DND-41 (cell line): Measurements from ENCODE around the gene TSPAN14.

Experiments used
- ATAC-seq: fragments of 200-7000 bp; cut with Tn5 transposase; 3 replicates; pipeline ENCODE4 v1.9.1; 2021; ENCODE audit warnings: low read depth; ENCODE audit not compliant: insufficient read depth
- DNase-seq: peaks from one replicate; pipeline ENCODE4 v3.0.0-alpha.2; 2020
- H2AFZ ChIP-seq: 2 replicates; pipeline ENCODE4 v1.6.0; 2012; ENCODE audit warnings: low read depth, low read length
- H3K27ac ChIP-seq: 2 replicates; pipeline ENCODE4 v1.5.1; 2012; ENCODE audit warnings: low read length, inconsistent platforms
- H3K27me3 ChIP-seq: fragments of 200-600 bp; sonication (generic); 2 replicates; pipeline ENCODE4 v1.6.0; 2012; ENCODE audit warnings: low read length, mild to moderate bottlenecking, inconsistent platforms; ENCODE audit not compliant: insufficient read depth, poor library complexity
- H3K36me3 ChIP-seq: 2 replicates; pipeline ENCODE4 v1.5.1; 2012; ENCODE audit warnings: low read length, inconsistent platforms; ENCODE audit not compliant: insufficient read depth
- H3K4me1 ChIP-seq: 2 replicates; pipeline ENCODE4 v1.5.1; 2012; ENCODE audit warnings: mild to moderate bottlenecking, low read length; ENCODE audit not compliant: insufficient read depth
- H3K4me2 ChIP-seq: 2 replicates; pipeline ENCODE4 v1.6.0; 2012; ENCODE audit warnings: mild to moderate bottlenecking, moderate library complexity, low read length, inconsistent platforms; ENCODE audit not compliant: insufficient read depth
- H3K4me3 ChIP-seq, 2 experiments: fragments of 200-600 bp in 1 of 2; shearing (Covaris generic) in 1 of 2; 2 replicates each; pipeline ENCODE4 v1.5.1; 2012 to 2016; ENCODE audit warnings: inconsistent platforms in 2 of 2, low read length in 2 of 2, mild to moderate bottlenecking in 2 of 2, low read depth in 1 of 2, moderate library complexity in 1 of 2
- H3K79me2 ChIP-seq: 2 replicates; pipeline ENCODE4 v1.6.0; 2012; ENCODE audit warnings: low read length, inconsistent platforms; ENCODE audit not compliant: insufficient read depth
- H3K9ac ChIP-seq: 2 replicates; pipeline ENCODE4 v1.6.0; 2012; ENCODE audit warnings: low read depth, mild to moderate bottlenecking, inconsistent platforms, low read length, moderate library complexity
- H3K9me3 ChIP-seq: 2 replicates; pipeline ENCODE4 v1.5.1; 2012; ENCODE audit warnings: low read length, moderate library complexity, mild to moderate bottlenecking, inconsistent platforms; ENCODE audit not compliant: insufficient read depth, severe bottlenecking
- H4K20me1 ChIP-seq: 2 replicates; pipeline ENCODE4 v1.6.0; 2012; ENCODE audit warnings: low read length; ENCODE audit not compliant: insufficient read depth
- CTCF ChIP-seq: IDR thresholded peaks from 2 replicates; pipeline ENCODE4 v1.5.1; 2012; ENCODE audit warnings: borderline replicate concordance, low read length, moderate library complexity, mild to moderate bottlenecking; ENCODE audit not compliant: poor library complexity, severe bottlenecking; ENCODE audit errors: extremely low read depth
- EZH2 ChIP-seq: IDR thresholded peaks from 3 replicates; pipeline ENCODE4 v1.6.1; 2012; ENCODE audit warnings: borderline replicate concordance, low read depth, mild to moderate bottlenecking, moderate library complexity, low read length, inconsistent platforms; ENCODE audit not compliant: severe bottlenecking

TSPAN14 gene

GRCh38 chr10:80462299-80462980 lies 8.3 kb downstream of the TSPAN14 start:
- no peak for TF ChIP-seq CTCF
- TF ChIP-seq EZH2: no peak
- H3K4me2 ChIP-seq: no peak overlapping the region
- H2AFZ ChIP-seq: no peak overlapping the region
- H3K27ac ChIP-seq: no peak overlapping the region
- H3K79me2 ChIP-seq: peaks cover 84% of the 10 kb centered on the region
- no peaks in the 10 kb centered on the region for H3K36me3 ChIP-seq
- H3K27me3 ChIP-seq: no peaks in the 10 kb centered on the region
- H3K9ac ChIP-seq: no peak overlapping the region
- H3K9me3 ChIP-seq: no peaks in the 10 kb centered on the region
- H3K4me3 ChIP-seq: no peak overlapping the region
- peaks cover 69% of the 10 kb centered on the region for H4K20me1 ChIP-seq
- H3K4me1 ChIP-seq: peaks cover 39% of the 10 kb centered on the region
- ATAC-seq (no peak), DNase-seq (no peak)

- DNase-seq (no peak), ATAC-seq (no peak)
- Histone ChIP-seq H3K27me3 (no peaks in the 10 kb centered on the region), H3K9ac (no peak overlapping the region), H3K4me3 (no peak overlapping the region), H3K79me2 (peaks cover 84% of the 10 kb centered on the region), H3K4me2 (no peak overlapping the region), H2AFZ (no peak overlapping the region), H3K36me3 (no peaks in the 10 kb centered on the region), H3K27ac (no peak overlapping the region), H3K4me1 (peaks cover 36% of the 10 kb centered on the region), H4K20me1 (peaks cover 63% of the 10 kb centered on the region), H3K9me3 (no peaks in the 10 kb centered on the region)
- TF ChIP-seq EZH2 (no peak), CTCF (no peak)
These were observed 9.1 kb downstream of the TSPAN14 start for GRCh38 chr10:80462981-80463741.

GRCh38 chr10:80463868-80464267 lies 9.8 kb downstream of the TSPAN14 start:
- H3K9me3 ChIP-seq: no peaks in the 10 kb centered on the region
- ATAC-seq (no peak), DNase-seq (no peak)
- TF ChIP-seq CTCF (no peak), EZH2 (no peak)
- no peak overlapping the region for H3K4me2 ChIP-seq
- H3K27me3 ChIP-seq: no peaks in the 10 kb centered on the region
- peaks cover 90% of the 10 kb centered on the region for H3K79me2 ChIP-seq
- no peaks in the 10 kb centered on the region for H3K36me3 ChIP-seq
- no peak overlapping the region for H3K27ac ChIP-seq
- peaks cover 29% of the 10 kb centered on the region for H3K4me1 ChIP-seq
- H2AFZ ChIP-seq: no peak overlapping the region
- H3K4me3 ChIP-seq: no peak overlapping the region
- no peak overlapping the region for H3K9ac ChIP-seq
- peaks cover 60% of the 10 kb centered on the region for H4K20me1 ChIP-seq
